ENCODE data around the gene REEP1.

The REEP1 gene

GRCh38 chr2:86284987-86285386, 52.4 kb downstream of the REEP1 start:
- no peak for DNase-seq (ENCODE audit: low read depth in 1 of 2, low spot score in 1 of 2)

- no peak for DNase-seq (ENCODE audit: low read depth in 1 of 2, low spot score in 1 of 2)
These were observed 53.0 kb downstream of the REEP1 start for GRCh38 chr2:86284401-86284841.

GRCh38 chr2:86283411-86284030, 53.9 kb downstream of the REEP1 start:
- DNase-seq (ENCODE audit: low read depth in 1 of 2, low spot score in 1 of 2), result no peak

GRCh38 chr2:86281066-86281700, 56.2 kb downstream of the REEP1 start:
- DNase-seq (ENCODE audit: low read depth in 1 of 2, low spot score in 1 of 2), result no peak

- no peak for DNase-seq (ENCODE audit: low read depth in 1 of 2, low spot score in 1 of 2)
These were observed 57.2 kb downstream of the REEP1 start for GRCh38 chr2:86280191-86280667.

GRCh38 chr2:86275962-86276361, 61.5 kb downstream of the REEP1 start:
- DNase-seq (ENCODE audit: low read depth in 1 of 2, low spot score in 1 of 2), result no peak

- no peak for DNase-seq (ENCODE audit: low read depth in 1 of 2, low spot score in 1 of 2)
These were observed 62.0 kb downstream of the REEP1 start for GRCh38 chr2:86275384-86275799.

GRCh38 chr2:86274918-86275275, 62.5 kb downstream of the REEP1 start:
- no peak for DNase-seq (ENCODE audit: low read depth in 1 of 2, low spot score in 1 of 2)

GRCh38 chr2:86274265-86274917, 63.0 kb downstream of the REEP1 start:
- no peak for DNase-seq (ENCODE audit: low read depth in 1 of 2, low spot score in 1 of 2)

- DNase-seq (ENCODE audit: low read depth in 1 of 2, low spot score in 1 of 2), result no peak
These were observed 65.3 kb downstream of the REEP1 start for GRCh38 chr2:86272111-86272510.

GRCh38 chr2:86271248-86271647, 66.2 kb downstream of the REEP1 start:
- no peak for DNase-seq (ENCODE audit: low read depth in 1 of 2, low spot score in 1 of 2)

- DNase-seq (ENCODE audit: low read depth in 1 of 2, low spot score in 1 of 2), result no peak
These were observed 73.5 kb downstream of the REEP1 start for GRCh38 chr2:86263956-86264355.

GRCh38 chr2:86260978-86261377, 76.4 kb downstream of the REEP1 start:
- no peak for DNase-seq (ENCODE audit: low read depth in 1 of 2, low spot score in 1 of 2)

GRCh38 chr2:86258106-86258505, 79.3 kb downstream of the REEP1 start:
- no peak for DNase-seq (ENCODE audit: low read depth in 1 of 2, low spot score in 1 of 2)

- no peak for DNase-seq (ENCODE audit: low read depth in 1 of 2, low spot score in 1 of 2)
These were observed 80.4 kb downstream of the REEP1 start for GRCh38 chr2:86256982-86257381.

- DNase-seq (ENCODE audit: low read depth in 1 of 2, low spot score in 1 of 2), result no peak
These were observed 81.1 kb downstream of the REEP1 start for GRCh38 chr2:86256300-86256699.

GRCh38 chr2:86254576-86255538, 82.6 kb downstream of the REEP1 start:
- DNase-seq (ENCODE audit: low read depth in 1 of 2, low spot score in 1 of 2), result no peak

- DNase-seq (ENCODE audit: low read depth in 1 of 2, low spot score in 1 of 2), result no peak
These were observed 84.0 kb downstream of the REEP1 start for GRCh38 chr2:86253424-86253823.

- DNase-seq (ENCODE audit: low read depth in 1 of 2, low spot score in 1 of 2), result no peak
These were observed 85.6 kb downstream of the REEP1 start for GRCh38 chr2:86251840-86252266.

GRCh38 chr2:86249579-86250391, 87.6 kb downstream of the REEP1 start:
- no peak for DNase-seq (ENCODE audit: low read depth in 1 of 2, low spot score in 1 of 2)
